Aorta (tissue), 5 donors: ENCODE measurements around the gene USP54. TPM values are rescaled to one million over a fixed set of nuclear protein-coding genes. Genes with fewer than 3 reads are reported as not detected.
"Not testable (repeated sequence)": the region's sequence is repeated elsewhere in the genome, so short reads cannot be mapped to it uniquely, and the experiment has no call there.

ENCODE experiments used
- ATAC-seq: fragments of 200-7000 bp; cut with Tn5 transposase; one replicate; pipeline ENCODE4 v1.9.1; 2022; ENCODE audit warnings: moderate library complexity; ENCODE audit not compliant: low FRiP score
- DNase-seq, 2 donors: peaks; one replicate each; pipeline ENCODE4 v3.0.0-alpha.2; 2020
- H3K27ac ChIP-seq, 2 donors: one replicate each; pipeline ENCODE4 v1.5.1; 2013; ENCODE audit warnings: low read length in 2 of 2, mild to moderate bottlenecking in 2 of 2, moderate library complexity in 2 of 2, control low read depth in 1 of 2, inconsistent platforms in 1 of 2, low read depth in 1 of 2
- H3K27me3 ChIP-seq, 2 donors: one replicate each; pipeline ENCODE4 v1.6.1; 2013; ENCODE audit warnings: control low read depth in 1 of 2, low read length in 1 of 2, mild to moderate bottlenecking in 1 of 2, moderate library complexity in 1 of 2; ENCODE audit not compliant: insufficient read depth in 2 of 2, control insufficient read depth in 1 of 2
- H3K36me3 ChIP-seq, 2 donors: one replicate each; pipeline ENCODE4 v1.6.1; 2013; ENCODE audit warnings: control low read depth in 1 of 2, low read length in 1 of 2, mild to moderate bottlenecking in 1 of 2; ENCODE audit not compliant: insufficient read depth in 2 of 2, control insufficient read depth in 1 of 2
- H3K4me1 ChIP-seq, 2 donors: one replicate each; pipeline ENCODE4 v1.6.1; 2013; ENCODE audit warnings: low read length in 2 of 2, control low read depth in 1 of 2, mild to moderate bottlenecking in 1 of 2, moderate library complexity in 1 of 2; ENCODE audit not compliant: insufficient read depth in 2 of 2, control insufficient read depth in 1 of 2
- H3K4me3 ChIP-seq, 2 donors: one replicate each; pipeline ENCODE4 v1.5.1; 2013; ENCODE audit warnings: low read length in 2 of 2, control low read depth in 1 of 2, mild to moderate bottlenecking in 1 of 2
- H3K9me3 ChIP-seq: one replicate; pipeline ENCODE4 v1.6.1; 2013; ENCODE audit warnings: mild to moderate bottlenecking, low read length; ENCODE audit not compliant: control insufficient read depth
- WGBS, 2 donors: extraction: QIAGEN DNeasy Blood & Tissue Kit; methylation state at CpG; one replicate each; pipeline ENCODE4 v1.1.7; 2013; 5-methylcytosine and 5-hydroxymethylcytosine counted together
- intact Hi-C, 2 donors: fragments of 100-400 bp; cut with DNase I; formaldehyde crosslinking; loops; one replicate each; pipeline versions ENCODE4 v1.14.2 to v1.15.0; 2022
- polyA plus RNA-seq, 2 donors: library from polyadenylated mRNA; stranded (reverse); fragments of 200-250 nt; gene quantifications; one replicate each; pipeline ENCODE4 v1.2.3, GENCODE V29; 2013
- total RNA-seq, 2 donors: library from RNA; stranded (reverse); fragmentation: NEBNext Ultra II Directional; extraction: Animal tissue kit (Norgen Biotek cat#: 25700); gene quantifications; one replicate each; pipeline ENCODE4 v1.2.1, GENCODE V29; 2021
- donor health status: healthy with polysubstance abuse.
- donor health status: Bipolar disorder and iron deficiency.
- donor health status: DM: no; HTN: no; CAD: no.
- donor health status: DM: no; HTN: no; CAD: no.
- donor health status: DM: yes; HTN: yes; CAD: no.

USP54 gene
- total and polyA plus RNA-seq, 4 donors: 1.9 to 45.7 (median 19.4) TPM

DNA sequence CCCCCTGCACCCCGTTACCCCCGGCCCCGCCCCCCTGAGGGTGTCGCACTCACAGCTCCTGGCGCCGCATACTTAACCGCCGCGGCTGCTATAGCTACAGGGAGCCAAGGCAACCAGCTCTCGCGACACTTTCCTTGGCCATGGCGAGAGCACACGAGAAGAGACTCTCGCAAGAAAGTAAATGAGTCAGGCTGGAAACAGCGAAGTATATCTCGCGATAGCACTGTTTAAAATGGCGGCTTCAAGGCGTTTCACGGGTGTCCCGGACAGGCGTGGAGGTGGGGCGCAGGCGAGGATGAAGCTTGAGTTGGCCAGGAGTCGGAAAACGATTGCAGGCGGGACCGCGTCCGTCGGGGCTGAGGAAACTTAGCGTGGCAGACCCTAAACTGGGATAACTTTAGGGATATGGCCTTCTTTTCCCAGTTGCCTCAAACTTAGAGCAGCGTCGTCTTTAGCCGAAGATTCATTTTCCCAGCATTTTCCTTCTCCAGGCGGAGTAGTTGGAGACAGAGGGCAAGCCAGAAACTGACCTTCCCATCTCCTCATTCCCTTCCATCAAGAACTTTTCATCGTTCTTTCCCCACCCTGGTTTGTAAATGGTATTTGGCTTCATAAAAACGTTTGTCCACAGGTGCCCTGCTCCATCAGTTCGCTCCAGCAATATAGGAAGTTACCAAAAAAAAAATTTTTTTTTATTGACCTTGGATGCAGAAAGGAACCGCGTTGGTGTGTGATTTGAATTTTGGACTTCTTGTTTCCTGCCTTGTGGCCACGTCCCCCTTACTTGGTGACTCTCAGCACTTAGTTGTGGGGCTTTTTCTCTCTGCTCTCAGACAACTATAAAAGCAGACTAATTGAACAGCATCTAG lies 35.0 kb upstream of the USP54 start:
- peak; percentile 98 for ATAC-seq
- Histone ChIP-seq H3K36me3 (no peaks in the 10 kb centered on the region), H3K27me3 (no peaks in the 10 kb centered on the region), H3K27ac (peak overlapping the region in 1 of 2 donors; percentile 30), H3K9me3 (no peaks in the 10 kb centered on the region), H3K4me3 (peak overlapping the region; percentile 37 to 74), H3K4me1 (no peaks in the 10 kb centered on the region)
- intact Hi-C loops: loop anchor here (5.0 kb wide), 2 partner anchors 49 to 99 kb away; no protein-coding TSS in a partner anchor
- 0 to 1% methylated on average over 42 of the region's 42 CpGs for WGBS, 2 donors
- DNase-seq: peak; percentile 96 to 97

DNA sequence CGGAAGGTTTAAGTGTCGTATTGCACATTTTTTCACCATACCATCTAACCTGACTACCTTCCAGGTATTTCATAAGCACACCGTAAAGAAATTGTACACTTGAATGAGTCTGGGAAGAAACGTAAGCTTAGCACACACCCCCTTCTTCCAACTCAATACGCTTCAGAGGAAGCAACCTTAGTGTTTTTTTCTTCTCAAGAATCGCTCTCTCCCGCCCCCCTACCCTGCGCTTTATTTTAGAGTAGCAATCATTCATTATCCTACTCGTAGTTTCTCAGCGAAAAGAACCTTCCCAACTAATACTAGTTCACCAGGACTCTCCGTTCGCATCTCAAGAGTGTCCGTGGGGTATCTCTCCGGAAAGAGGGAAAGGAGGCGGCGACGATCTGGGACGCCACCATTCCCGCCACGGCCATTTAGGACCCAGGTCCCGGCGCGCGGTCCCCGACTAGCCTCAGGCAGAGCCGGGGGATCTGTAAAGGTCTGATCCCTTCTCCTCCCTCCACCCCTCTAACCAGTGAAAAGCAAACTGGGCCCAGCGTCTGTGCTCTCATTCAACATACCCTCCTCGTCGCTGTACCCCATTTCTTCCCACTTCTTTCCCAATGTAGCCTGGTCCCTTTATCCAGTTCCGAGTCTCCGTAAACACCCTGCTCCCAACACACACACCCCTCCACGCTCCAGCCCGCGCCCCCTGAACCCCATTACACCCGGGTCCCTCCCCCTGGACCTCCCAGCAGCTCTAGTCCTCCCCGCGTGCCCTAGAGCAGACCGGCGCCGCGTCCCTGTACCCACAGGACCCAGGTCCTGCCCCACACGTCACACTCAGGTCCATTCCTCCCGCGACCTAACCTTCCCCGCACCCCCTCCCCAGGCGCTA lies 34.1 kb upstream of the USP54 start:
- intact Hi-C loops: loop anchor here (5.0 kb wide), 2 partner anchors 48 to 98 kb away; no protein-coding TSS in a partner anchor
- peak; percentile 85 for ATAC-seq
- Histone ChIP-seq H3K27ac (peak overlapping the region in 1 of 2 donors; percentile 2), H3K36me3 (no peaks in the 10 kb centered on the region), H3K4me3 (peak overlapping the region; percentile 37 to 74), H3K9me3 (no peaks in the 10 kb centered on the region), H3K27me3 (no peaks in the 10 kb centered on the region), H3K4me1 (no peaks in the 10 kb centered on the region)
- DNase-seq: peak in 1 of 2 donors; percentile 80
- WGBS, 2 donors: 0 to 1% methylated on average over 45 to 46 of the region's 46 CpGs

DNA sequence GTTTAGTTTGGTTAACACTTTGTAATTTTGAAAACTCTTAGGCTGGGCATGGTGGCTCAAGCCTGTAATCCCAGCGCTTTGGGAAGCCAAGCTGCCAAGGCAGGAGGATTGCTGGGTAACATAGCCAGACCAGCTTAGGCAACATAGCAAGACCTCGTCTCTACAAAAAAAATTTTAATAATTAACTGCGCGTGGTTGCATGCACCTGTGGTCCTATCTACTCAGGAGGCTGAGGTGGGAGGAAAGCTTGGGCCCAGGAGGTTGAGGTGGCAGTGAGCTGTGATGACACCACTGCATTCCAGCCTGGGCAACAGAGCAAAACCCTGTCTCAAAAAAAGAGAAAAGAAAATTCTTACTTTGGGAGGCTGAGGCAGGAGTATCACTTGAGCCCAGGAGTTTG lies 31.9 kb upstream of the USP54 start:
- H3K27me3 ChIP-seq: no peaks in the 10 kb centered on the region
- no peaks in the 10 kb centered on the region for H3K4me1 ChIP-seq
- DNase-seq: no peak
- no peak overlapping the region for H3K4me3 ChIP-seq
- no peak overlapping the region for H3K27ac ChIP-seq
- intact Hi-C loops: no loop called here
- no peaks in the 10 kb centered on the region for H3K36me3 ChIP-seq
- ATAC-seq: no peak
- 95 to 96% methylated on average over 4 of the region's 4 CpGs for WGBS, 2 donors
- H3K9me3 ChIP-seq: no peaks in the 10 kb centered on the region

DNA sequence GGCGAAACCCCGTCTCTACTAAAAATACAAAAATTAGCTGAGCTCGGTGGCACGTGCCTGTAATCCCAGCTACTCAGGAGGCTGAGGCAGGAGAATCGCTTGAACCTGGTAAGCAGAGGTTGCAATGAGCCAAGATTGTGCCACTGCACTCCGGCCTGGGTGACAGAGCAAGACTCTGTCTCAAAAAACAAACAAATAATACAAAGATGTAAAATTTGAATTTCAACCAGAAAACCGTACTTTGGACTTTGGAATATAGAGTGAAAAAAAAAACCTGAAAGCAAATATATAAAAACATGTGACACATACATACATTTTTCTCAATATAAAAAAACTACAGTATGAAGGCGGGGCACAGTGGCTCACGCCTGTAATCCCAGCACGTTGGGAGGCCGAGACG lies 29.8 kb upstream of the USP54 start:
- 94 to 97% methylated on average over 12 of the region's 12 CpGs for WGBS, 2 donors
- H3K4me3 ChIP-seq, H3K27ac ChIP-seq, DNase-seq, intact Hi-C loops, H3K27me3 ChIP-seq, H3K36me3 ChIP-seq, ATAC-seq, H3K4me1 ChIP-seq, H3K9me3 ChIP-seq: not testable (repeated sequence)

DNA sequence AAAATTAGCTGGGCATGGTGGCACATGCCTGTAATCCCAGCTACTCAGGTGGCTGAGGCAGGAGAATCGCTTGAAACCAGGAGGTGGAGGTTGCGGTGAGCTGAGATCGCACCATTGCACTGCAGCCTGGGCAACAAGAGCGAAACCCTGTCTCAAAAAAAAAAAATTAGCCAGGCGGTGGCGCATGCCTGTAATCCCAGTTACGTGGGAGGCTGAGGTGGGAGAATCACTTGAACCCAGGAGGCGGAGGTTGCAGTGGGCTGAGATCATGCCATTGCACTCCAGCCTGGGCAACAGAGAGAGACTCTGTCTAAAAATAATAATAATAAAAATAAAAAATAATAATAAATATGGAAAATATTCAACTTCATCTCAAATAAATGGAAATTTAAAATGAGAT lies 26.0 kb upstream of the USP54 start:
- H3K9me3 ChIP-seq, H3K4me3 ChIP-seq, DNase-seq, H3K27ac ChIP-seq, ATAC-seq, H3K4me1 ChIP-seq, H3K27me3 ChIP-seq, H3K36me3 ChIP-seq, intact Hi-C loops: not testable (repeated sequence)
- WGBS, 2 donors: 97 to 98% methylated on average over 8 of the region's 8 CpGs

DNA sequence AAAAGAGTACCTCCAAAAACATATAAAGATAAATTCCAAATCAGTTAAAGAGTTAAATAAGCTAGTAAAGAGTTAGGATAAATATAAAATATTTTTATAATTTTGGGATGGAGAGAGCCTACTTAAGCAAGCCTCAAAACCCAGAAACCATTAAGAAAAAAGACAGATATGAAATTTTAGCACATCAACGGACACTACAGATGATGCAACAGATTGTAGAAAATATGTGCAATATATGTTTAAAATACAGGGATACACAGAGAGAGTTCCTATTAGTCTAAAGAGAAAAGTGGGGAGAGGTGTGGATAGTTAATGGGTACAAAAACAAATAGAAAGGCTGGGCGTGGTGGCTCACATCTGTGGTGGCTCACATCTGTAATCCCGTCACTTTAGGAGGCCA lies 23.6 kb upstream of the USP54 start:
- H3K36me3 ChIP-seq: no peaks in the 10 kb centered on the region
- no peak overlapping the region for H3K4me3 ChIP-seq
- no peak for ATAC-seq
- H3K4me1 ChIP-seq: no peaks in the 10 kb centered on the region
- intact Hi-C loops: no loop called here
- WGBS, 2 donors: 89 to 94% methylated on average over 3 of the region's 3 CpGs
- no peak for DNase-seq
- H3K27me3 ChIP-seq: no peaks in the 10 kb centered on the region
- H3K9me3 ChIP-seq: no peaks in the 10 kb centered on the region
- no peak overlapping the region for H3K27ac ChIP-seq

DNA sequence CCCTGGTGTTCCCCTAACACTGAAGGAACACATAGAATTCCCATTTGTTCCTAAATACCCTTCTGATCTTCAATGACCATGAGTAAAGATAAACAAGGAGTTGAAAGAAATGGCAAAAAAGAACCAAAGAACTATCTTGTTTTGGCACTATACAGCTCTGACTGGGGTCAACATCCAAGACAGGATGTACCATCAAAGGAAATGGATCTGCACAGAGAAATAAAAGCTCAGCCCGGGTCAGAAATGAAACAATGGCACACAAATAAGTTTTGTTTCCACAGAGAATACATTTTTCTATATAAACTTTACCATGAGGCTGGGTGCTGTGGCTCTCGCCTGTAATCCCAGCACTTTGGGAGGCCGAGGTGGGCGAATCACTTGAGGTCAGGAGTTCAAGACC lies 18.0 kb upstream of the USP54 start:
- intact Hi-C loops: no loop called here
- H3K36me3 ChIP-seq: no peaks in the 10 kb centered on the region
- WGBS, 2 donors: 95 to 96% methylated on average over 4 of the region's 4 CpGs
- no peak overlapping the region for H3K27ac ChIP-seq
- H3K9me3 ChIP-seq: no peaks in the 10 kb centered on the region
- H3K4me3 ChIP-seq: no peak overlapping the region
- ATAC-seq: no peak
- H3K27me3 ChIP-seq: no peaks in the 10 kb centered on the region
- no peaks in the 10 kb centered on the region for H3K4me1 ChIP-seq
- no peak for DNase-seq

DNA sequence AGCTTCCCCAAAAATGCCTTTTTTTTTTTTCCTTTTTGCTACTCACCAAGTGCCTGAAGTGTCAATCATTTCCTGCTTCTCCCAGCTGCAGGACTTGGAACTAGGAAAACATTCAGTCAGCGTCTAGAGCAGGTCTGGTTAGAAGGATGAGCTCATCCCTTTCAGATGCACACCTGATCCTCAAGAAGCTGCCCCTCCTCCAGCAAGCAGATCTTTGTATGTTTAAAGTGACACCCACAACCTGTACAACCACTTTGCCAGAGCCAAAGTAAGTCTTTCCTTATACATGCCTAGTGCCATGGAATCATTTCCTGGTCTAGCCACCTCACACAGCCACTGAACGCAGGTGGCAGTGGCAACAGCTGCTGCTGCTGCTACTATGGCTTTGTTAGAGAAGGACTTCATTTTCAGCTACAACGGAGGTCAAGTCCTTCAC lies 10.4 kb upstream of the USP54 start:
- H3K27ac ChIP-seq: no peak overlapping the region
- ATAC-seq (no peak), DNase-seq (no peak)
- H3K4me1 ChIP-seq: peaks cover 0 to 3% of the 10 kb centered on the region in 2 donors
- no peak overlapping the region for H3K4me3 ChIP-seq
- H3K36me3 ChIP-seq: no peaks in the 10 kb centered on the region
- H3K27me3 ChIP-seq: no peaks in the 10 kb centered on the region
- WGBS, 2 donors: 71% methylated on average over 3 of the region's 3 CpGs
- intact Hi-C loops: no loop called here
- no peaks in the 10 kb centered on the region for H3K9me3 ChIP-seq
